Testis (tissue), 3 donors: Measurements from ENCODE around the gene SPATS2L. TPM values are rescaled to one million over a fixed set of nuclear protein-coding genes. Genes with fewer than 3 reads are reported as not detected.

Source experiments
- DNase-seq: peaks from one replicate; pipeline ENCODE4 v3.0.0-alpha.2; 2019
- H3K27ac ChIP-seq, 2 donors: fragments of 200-600 bp; sonication (generic); one replicate each; pipeline ENCODE4 v1.5.1; 2019
- H3K27me3 ChIP-seq: fragments of 200-600 bp; sonication (generic); one replicate; pipeline ENCODE4 v1.5.1; 2019
- H3K36me3 ChIP-seq: fragments of 200-600 bp; sonication (generic); one replicate; pipeline ENCODE4 v1.5.1; 2017; ENCODE audit warnings: low read depth; ENCODE audit errors: missing control alignments
- H3K4me1 ChIP-seq: fragments of 200-600 bp; sonication (generic); one replicate; pipeline ENCODE4 v1.5.1; 2019
- H3K4me3 ChIP-seq, 2 donors: fragments of 200-600 bp; sonication (generic); one replicate each; pipeline ENCODE4 v1.5.1; 2017 to 2019
- H3K9me3 ChIP-seq: fragments of 200-600 bp; sonication (generic); one replicate; pipeline ENCODE4 v1.5.1; 2017
- POLR2A ChIP-seq: fragments of 450-650 bp; IDR thresholded peaks from one replicate; pipeline ENCODE4 v1.6.1; 2017; ENCODE audit warnings: antibody characterized with exemption, mild to moderate bottlenecking, moderate library complexity
- WGBS, 2 donors: methylation state at CpG; one replicate each; pipeline ENCODE4 v1.1.5; 2018; 5-methylcytosine and 5-hydroxymethylcytosine counted together
- intact Hi-C: fragments of 100-400 bp; cut with DNase I; formaldehyde crosslinking; loops from one replicate; pipeline ENCODE4 v1.15.1; 2023; ENCODE audit warnings: low total_unique reads
- polyA plus RNA-seq: library from polyadenylated mRNA; stranded (reverse); fragments of 350-450 nt; fragmentation: Illumina TruSeq; extraction: RNeasy Lipid Tissue Mini Kit (QIAGEN cat#74804); gene quantifications from one replicate; pipeline ENCODE4 v1.2.3, GENCODE V29; 2014; ENCODE audit warnings: low read depth, low replicate concordance; ENCODE audit not compliant: insufficient read depth
- total RNA-seq, 2 donors: library from RNA; depleted of rRNA; stranded (reverse); fragments of >200 nt; gene quantifications; one replicate each; pipeline ENCODE4 v1.2.3, GENCODE V29; 2016
- TF ChIP-seq, protein P1 (sequence below), 3 experiments: fragments of 450-650 bp in 2 of 3; fragments of 200-600 bp in 1 of 3; sonication (generic) in 1 of 3; IDR thresholded peaks; one replicate each; pipeline ENCODE4 v1.5.1; 2016 to 2019; ENCODE audit warnings: antibody characterized with exemption in 3 of 3, mild to moderate bottlenecking in 2 of 3, moderate library complexity in 1 of 3

Gene SPATS2L
- total and polyA plus RNA-seq, 3 donors from 2014 or later, result 49.7 to 67.6 (median 52.9) TPM

DNA sequence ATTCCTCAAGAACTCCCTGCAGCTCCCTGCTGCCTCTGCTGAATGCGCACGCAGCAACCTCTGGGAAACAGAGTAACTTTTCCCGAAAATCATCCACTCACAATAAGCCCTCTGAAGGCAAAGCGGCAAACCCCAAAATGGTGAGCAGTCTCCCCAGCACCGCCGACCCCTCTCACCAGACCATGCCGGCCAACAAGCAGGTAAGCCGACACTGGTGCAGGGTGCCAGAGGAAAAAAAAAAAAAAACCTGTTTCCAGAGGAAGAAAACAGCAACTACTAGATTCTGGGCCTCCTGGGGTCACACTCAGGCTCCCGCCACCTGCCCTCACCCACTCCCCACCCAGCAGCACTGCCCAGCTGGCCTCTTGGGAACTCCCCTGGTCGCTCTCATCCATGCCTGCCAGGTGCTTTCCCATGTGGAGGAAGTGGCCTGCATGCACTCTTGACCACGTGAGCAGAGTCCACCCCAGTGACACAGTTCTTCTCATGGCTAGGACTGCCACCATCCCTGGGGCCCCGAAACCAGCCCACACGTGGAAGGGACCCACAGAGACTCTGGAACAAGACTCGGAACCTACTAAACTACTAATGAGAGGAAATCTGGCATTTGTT lies 166.5 kb downstream of the SPATS2L start:
- 93 to 94% methylated on average over 14 of the region's 14 CpGs for WGBS, 2 donors
- H3K36me3 ChIP-seq, result no peaks in the 10 kb centered on the region
- intact Hi-C loops, result loop anchor here (10.0 kb wide), 1 partner anchor 168 kb away; the partner anchor contains the start of gene SPATS2L

DNA sequence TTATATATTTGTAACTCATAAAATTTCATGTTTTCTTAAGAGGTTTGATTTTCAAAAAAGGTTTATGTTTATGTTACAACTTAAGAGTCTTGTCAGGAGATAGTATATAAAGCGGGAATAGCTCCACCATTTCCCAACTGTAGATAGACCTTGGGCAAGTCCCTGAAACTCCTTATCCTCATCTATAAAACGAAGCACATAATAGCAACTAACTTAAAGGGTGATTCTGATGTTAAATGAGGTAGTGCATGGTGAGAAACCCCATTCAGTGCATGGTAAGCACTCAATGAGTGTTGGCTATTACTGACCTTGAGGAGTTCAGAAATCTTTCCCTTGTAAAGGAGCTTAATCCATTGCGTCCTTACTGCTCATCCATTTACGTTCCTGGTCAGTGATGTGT lies 169.3 kb downstream of the SPATS2L start:
- DNase-seq, result no peak
- H3K4me1 ChIP-seq, result peaks cover 3% of the 10 kb centered on the region
- H3K4me3 ChIP-seq, result no peak overlapping the region
- 93 to 96% methylated on average over 4 of the region's 4 CpGs for WGBS, 2 donors
- no peaks in the 10 kb centered on the region for H3K9me3 ChIP-seq
- H3K36me3 ChIP-seq, result no peaks in the 10 kb centered on the region
- intact Hi-C loops, result loop anchor here (10.0 kb wide), 1 partner anchor 171 kb away; the partner anchor contains the start of gene SPATS2L
- TF ChIP-seq, protein P1, sequence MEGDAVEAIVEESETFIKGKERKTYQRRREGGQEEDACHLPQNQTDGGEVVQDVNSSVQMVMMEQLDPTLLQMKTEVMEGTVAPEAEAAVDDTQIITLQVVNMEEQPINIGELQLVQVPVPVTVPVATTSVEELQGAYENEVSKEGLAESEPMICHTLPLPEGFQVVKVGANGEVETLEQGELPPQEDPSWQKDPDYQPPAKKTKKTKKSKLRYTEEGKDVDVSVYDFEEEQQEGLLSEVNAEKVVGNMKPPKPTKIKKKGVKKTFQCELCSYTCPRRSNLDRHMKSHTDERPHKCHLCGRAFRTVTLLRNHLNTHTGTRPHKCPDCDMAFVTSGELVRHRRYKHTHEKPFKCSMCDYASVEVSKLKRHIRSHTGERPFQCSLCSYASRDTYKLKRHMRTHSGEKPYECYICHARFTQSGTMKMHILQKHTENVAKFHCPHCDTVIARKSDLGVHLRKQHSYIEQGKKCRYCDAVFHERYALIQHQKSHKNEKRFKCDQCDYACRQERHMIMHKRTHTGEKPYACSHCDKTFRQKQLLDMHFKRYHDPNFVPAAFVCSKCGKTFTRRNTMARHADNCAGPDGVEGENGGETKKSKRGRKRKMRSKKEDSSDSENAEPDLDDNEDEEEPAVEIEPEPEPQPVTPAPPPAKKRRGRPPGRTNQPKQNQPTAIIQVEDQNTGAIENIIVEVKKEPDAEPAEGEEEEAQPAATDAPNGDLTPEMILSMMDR (IDR thresholded peaks at IDR 0.05), result no peak
- no peak for TF ChIP-seq POLR2A
- no peaks in the 10 kb centered on the region for H3K27me3 ChIP-seq
- H3K27ac ChIP-seq, result no peak overlapping the region

More for the DNA sequence above, 166.5 kb downstream of the SPATS2L start:
- H3K4me1 ChIP-seq, result peaks cover 5% of the 10 kb centered on the region
- no peak overlapping the region for H3K27ac ChIP-seq
- no peak overlapping the region for H3K4me3 ChIP-seq
- DNase-seq, result no peak
- TF ChIP-seq, protein P1 (IDR thresholded peaks at IDR 0.05), result no peak
- TF ChIP-seq POLR2A, result no peak
- H3K9me3 ChIP-seq, result no peaks in the 10 kb centered on the region
- H3K27me3 ChIP-seq, result no peaks in the 10 kb centered on the region

DNA sequence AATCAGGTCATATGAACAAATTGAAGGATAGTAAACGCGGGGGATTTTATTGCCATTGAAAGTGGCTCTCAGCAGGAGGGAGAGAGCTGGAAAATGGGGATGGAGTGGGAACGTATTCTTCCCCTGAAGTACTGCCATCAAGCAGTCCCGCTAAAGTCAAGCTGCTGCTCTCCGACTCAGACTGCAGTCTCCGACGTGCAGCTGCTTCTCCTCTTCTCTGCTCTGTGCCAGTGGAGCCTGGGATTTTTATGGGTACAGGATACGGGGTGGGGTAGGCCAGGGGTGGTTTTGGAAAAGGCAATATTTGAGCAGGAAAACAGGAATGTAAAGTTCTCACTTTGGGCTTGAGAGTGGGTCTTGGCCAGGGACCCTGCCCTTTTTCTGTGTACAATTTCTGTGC lies 170.3 kb downstream of the SPATS2L start:
- DNase-seq, result no peak
- H3K27ac ChIP-seq, result no peak overlapping the region
- H3K4me3 ChIP-seq, result no peak overlapping the region
- H3K36me3 ChIP-seq, result no peaks in the 10 kb centered on the region
- intact Hi-C loops, result loop anchor here (10.0 kb wide), 1 partner anchor 172 kb away; the partner anchor contains the start of gene SPATS2L
- H3K27me3 ChIP-seq, result no peaks in the 10 kb centered on the region
- 62 to 76% methylated on average over 8 of the region's 8 CpGs for WGBS, 2 donors
- TF ChIP-seq, protein P1 (IDR thresholded peaks at IDR 0.05), result no peak
- TF ChIP-seq POLR2A, result no peak
- H3K9me3 ChIP-seq, result no peaks in the 10 kb centered on the region
- peaks cover 7% of the 10 kb centered on the region for H3K4me1 ChIP-seq

DNA sequence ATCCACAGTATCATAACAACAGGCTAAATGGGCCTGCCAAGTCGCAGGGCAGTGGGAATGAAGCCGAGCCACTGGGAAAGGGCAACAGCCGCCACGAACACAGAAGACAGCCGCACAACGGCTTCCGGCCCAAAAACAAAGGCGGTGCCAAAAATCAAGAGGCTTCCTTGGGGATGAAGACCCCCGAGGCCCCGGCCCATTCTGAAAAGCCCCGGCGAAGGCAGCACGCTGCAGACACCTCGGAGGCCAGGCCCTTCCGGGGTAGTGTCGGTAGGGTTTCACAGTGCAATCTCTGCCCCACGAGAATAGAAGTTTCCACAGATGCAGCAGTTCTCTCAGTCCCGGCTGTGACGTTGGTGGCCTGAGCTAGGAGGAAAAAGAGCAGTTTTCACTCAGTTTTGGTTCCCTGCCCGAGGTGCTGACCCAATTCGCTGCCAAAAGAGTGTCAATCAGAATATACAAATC lies 171.2 kb downstream of the SPATS2L start:
- intact Hi-C loops, result loop anchor here (10.0 kb wide), 1 partner anchor 173 kb away; the partner anchor contains the start of gene SPATS2L
- DNase-seq, result no peak
- Histone ChIP-seq H3K4me1 (peaks cover 7% of the 10 kb centered on the region), H3K4me3 (no peak overlapping the region), H3K36me3 (no peaks in the 10 kb centered on the region), H3K27ac (no peak overlapping the region), H3K9me3 (no peaks in the 10 kb centered on the region), H3K27me3 (no peaks in the 10 kb centered on the region)
- WGBS, 2 donors, result 76 to 80% methylated on average over 16 to 21 of the region's 21 CpGs
- TF ChIP-seq, protein P1 (IDR thresholded peaks at IDR 0.05), result no peak
- TF ChIP-seq POLR2A, result no peak
